GM13977 (cell line): ENCODE results near the gene UROC1.

Source experiments
- DNase-seq: peaks from one replicate; pipeline ENCODE4 v3.0.0; 2012; ENCODE audit warnings: low spot score
- CTCF ChIP-seq: IDR thresholded peaks from 2 replicates; pipeline ENCODE4 v1.5.1; 2012; ENCODE audit warnings: mild to moderate bottlenecking, control low read depth; ENCODE audit not compliant: insufficient read depth; ENCODE audit errors: extremely low read depth, missing control alignments
- in situ Hi-C: fragments of 300-500 bp; cut with MboI; formaldehyde crosslinking; loops from one replicate; pipeline ENCODE4 v1.12.0; 2022; ENCODE audit warnings: low sequenced_read_pairs, low pct_unique_long_range_greater_than_20kb, mixed read lengths, inconsistent platforms; ENCODE audit not compliant: unreplicated experiment

The UROC1 gene

DNA sequence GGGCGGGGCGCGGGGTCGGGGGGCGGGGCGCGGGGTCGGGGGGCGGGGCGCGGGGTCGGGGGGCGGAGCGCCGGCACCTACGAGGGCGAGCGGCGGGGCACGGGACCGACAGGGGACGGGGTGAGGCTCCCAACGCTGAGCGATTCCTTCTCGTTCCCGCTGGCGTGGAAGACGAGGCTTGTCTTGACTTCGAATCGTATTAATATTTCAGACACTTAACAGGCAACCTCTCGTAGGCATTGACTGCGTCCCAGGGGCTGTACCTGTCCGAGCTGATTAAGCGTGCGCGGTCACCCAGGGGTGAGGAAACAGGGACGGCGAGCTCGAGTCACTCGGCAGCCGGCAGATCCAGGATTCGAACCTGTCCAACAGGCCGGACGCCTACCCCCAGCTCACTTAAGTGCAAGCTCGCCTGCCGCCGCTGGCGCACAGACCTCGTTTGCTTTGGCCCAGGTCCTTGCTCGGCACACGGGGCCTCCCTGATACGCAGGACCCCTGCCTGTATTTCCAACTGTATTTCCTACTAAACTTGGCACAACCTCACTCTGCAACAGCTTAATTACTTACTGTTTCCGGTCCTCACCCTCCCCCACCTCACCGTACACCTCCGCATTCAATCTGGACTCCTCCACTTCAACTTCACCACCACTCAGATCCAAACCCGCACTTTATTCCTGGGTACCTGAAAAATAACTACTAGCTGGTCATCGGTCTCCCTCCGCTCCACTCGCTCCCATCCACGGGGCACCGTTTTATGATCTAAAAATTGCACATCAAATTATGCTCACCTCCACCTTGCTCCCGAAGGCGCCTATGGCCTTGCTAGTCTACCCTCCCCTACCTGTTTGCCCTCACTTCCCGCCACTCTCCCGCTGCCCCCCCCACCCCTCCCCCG, 41.2 kb downstream of the UROC1 start:
- TF ChIP-seq CTCF: no peak
- no peak for DNase-seq
- in situ Hi-C loops: no loop called here

DNA sequence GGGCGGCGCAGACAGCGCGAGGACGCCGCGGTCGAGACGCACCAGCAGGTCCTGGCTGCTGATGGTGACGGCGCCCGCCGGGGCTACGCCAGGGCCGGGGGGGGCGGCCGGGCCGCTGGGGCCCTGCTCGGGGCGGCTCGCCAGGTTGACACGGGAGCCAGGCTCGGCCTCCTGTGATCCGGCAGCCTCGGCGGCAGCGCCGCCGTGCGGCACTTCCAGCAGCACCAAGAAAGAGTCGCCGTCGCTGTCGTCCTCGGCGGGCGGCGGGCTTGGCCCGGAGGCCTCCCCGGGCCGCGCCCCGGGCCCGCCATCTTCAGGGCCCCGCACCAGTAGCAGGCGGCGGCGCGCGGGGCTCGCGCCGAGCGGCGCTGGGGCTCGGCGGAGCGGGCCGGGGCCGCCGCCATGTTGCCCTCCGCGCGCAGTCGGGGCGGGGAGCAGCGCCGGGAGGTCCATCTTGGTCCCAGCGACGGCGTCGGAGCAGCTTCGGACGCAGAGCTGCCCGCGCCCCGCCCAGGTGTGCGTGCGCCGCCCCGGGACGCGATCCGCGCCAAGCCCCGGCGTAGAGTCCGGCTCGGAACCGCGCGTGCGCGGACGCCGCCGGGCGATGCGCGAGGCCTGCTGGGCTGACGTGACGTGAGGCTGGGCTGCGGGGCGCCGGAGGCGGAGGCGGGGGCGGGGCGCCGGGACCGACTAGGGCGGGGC, 42.0 kb downstream of the UROC1 start, which contains the start of gene ZXDC:
ZXDC (minus strand) TSS at position 479 of the 702 bp plus-strand sequence; CDS start at position 453, 26 bp downstream.
- peak; percentile 100 for DNase-seq
- in situ Hi-C loops: no loop called here
- peak; percentile 78 for TF ChIP-seq CTCF

DNA sequence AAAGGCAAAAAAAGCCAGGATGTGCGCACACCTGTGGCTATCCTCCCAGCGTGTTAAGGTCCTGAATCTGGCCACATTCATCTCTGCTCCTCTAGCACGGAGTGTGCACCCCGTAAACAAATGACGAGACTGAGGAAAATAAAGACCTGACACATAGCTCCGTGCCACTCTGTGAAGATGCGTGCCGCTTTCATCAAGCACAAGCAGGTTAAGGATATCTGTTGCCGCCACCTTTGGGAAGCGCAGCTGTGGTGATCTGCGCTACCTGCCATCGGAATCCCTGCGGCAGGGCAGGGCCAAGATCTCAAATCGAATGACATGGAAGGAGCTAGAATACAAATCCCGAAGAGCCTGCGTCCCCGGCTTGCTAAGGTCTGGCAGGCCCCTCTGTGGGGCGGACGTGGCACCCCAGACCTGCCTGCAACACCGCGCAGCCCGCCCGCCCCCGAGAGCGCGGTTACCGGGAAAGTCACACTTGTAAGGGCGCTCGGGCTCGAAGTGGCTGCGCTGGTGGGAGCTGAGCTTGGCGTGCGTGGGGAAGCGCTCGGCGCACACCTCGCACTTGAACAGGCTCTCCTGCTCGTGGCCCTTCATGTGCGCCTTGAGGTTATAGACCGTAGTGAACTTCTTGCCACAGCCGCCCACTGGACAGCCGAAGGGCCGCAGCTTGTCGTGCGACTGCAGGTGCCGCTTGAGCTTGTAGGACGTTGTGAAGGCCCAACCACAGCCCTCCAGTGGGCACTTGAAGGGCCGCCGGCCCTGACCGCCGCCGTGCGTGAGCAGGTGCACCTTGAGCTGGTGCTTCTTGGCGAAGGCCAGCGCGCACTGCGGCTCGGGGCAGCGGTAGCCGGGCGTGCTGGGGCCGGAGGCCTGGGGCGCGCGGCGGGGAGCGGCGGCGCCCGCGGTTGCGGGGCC, 42.8 kb downstream of the UROC1 start:
- no peak for TF ChIP-seq CTCF
- in situ Hi-C loops: no loop called here
- DNase-seq: peak; percentile 65

DNA sequence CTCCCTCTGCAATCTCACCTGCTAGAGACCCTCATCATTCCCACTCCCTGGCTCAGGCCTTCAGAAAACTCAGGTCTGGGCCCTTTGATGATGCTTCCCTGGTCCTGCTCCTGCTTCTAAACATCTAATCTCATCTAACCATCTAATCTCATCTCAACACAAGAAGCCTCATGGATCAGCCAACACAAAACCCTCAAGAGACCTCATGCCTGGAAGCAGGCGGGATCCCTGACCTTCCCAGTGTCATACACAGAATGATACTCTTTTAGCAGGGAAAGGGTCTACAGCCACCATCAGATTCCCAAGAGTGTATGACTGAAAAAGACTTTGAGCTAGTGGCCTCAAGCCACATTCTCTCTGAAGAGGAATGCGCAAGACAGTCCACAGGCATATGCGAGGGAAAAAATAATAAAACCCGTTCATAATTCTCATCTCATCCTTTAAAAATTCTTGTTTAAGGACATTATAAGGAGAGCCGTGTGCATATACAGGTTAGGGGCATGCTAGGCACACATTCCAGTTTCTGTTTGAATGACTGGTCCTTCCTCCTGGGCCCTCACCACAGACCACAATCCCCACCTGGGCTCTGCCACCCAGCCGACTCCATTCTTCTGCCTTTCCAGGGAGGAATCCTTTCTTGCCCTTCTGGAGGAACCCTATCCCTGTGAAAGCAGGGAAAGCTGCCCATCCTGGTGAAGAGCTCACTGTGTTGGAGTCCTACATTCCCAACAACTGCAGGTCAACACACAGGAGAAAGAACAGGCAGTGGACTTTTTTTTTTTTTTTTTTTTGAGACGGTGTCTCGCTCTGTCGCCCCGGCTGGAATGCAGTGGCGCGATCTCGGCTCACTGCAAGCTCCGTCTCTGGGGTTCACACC, 44.0 kb downstream of the UROC1 start:
- no peak for DNase-seq
- no peak for TF ChIP-seq CTCF
- in situ Hi-C loops: no loop called here

- in situ Hi-C loops: no loop called here
- no peak for TF ChIP-seq CTCF
- peak; percentile 39 for DNase-seq
Measured at GRCh38 chr3:126472277-126473006, 45.1 kb downstream of the UROC1 start.
